Left ventricle myocardium inferior (tissue), 1 donor: ENCODE data around the gene PRKCD. TPM values are rescaled to one million over a fixed set of nuclear protein-coding genes. Genes with fewer than 3 reads are reported as not detected.

Source experiments
- DNase-seq: peaks from one replicate; pipeline ENCODE4 v3.0.0-alpha.2; 2020
- H3K27ac ChIP-seq: fragments of 200-600 bp; replicated peaks from 2 replicates; pipeline ENCODE4 v1.8.0; 2021
- H3K27me3 ChIP-seq: fragments of 200-600 bp; 2 replicates; pipeline ENCODE4 v1.8.0; 2021; ENCODE audit warnings: low read depth
- H3K36me3 ChIP-seq: fragments of 200-600 bp; 2 replicates; pipeline ENCODE4 v1.8.0; 2021
- H3K4me1 ChIP-seq: fragments of 200-600 bp; 2 replicates; pipeline ENCODE4 v1.8.0; 2021
- H3K4me3 ChIP-seq: fragments of 200-600 bp; 2 replicates; pipeline ENCODE4 v1.8.0; 2021; ENCODE audit warnings: mild to moderate bottlenecking, moderate library complexity
- H3K9me3 ChIP-seq: fragments of 200-600 bp; replicated peaks from 2 replicates; pipeline ENCODE4 v1.8.0; 2021
- intact Hi-C: fragments of 100-400 bp; cut with micrococcal nuclease; formaldehyde crosslinking; loops from one replicate; pipeline ENCODE4 v1.11.0; 2022
- total RNA-seq: library from RNA; stranded (reverse); fragmentation: NEBNext Ultra II Directional; extraction: Animal tissue kit (Norgen Biotek cat#: 25700); gene quantifications from one replicate; pipeline ENCODE4 v1.2.1, GENCODE V29; 2021
- TF ChIP-seq, protein P1 (sequence below): fragments of 200-600 bp; IDR thresholded peaks from 2 replicates; pipeline ENCODE4 v1.8.0; 2021; ENCODE audit warnings: antibody characterized with exemption, mild to moderate bottlenecking, borderline replicate concordance
- donor health status: DM: no; HTN: yes; CAD: no; lungs with severe emphysema.

The PRKCD gene
- total RNA-seq, 1 donor from 2014 or later, result 13.6 TPM

- Histone ChIP-seq H3K4me3 (no peak overlapping the region), H3K4me1 (no peaks in the 10 kb centered on the region), H3K27me3 (no peaks in the 10 kb centered on the region), H3K27ac (no peak overlapping the region), H3K36me3 (peaks cover 67% of the 10 kb centered on the region), H3K9me3 (no peaks in the 10 kb centered on the region)
- intact Hi-C loops, result no loop called here
- no peak for DNase-seq
- TF ChIP-seq, protein P1, sequence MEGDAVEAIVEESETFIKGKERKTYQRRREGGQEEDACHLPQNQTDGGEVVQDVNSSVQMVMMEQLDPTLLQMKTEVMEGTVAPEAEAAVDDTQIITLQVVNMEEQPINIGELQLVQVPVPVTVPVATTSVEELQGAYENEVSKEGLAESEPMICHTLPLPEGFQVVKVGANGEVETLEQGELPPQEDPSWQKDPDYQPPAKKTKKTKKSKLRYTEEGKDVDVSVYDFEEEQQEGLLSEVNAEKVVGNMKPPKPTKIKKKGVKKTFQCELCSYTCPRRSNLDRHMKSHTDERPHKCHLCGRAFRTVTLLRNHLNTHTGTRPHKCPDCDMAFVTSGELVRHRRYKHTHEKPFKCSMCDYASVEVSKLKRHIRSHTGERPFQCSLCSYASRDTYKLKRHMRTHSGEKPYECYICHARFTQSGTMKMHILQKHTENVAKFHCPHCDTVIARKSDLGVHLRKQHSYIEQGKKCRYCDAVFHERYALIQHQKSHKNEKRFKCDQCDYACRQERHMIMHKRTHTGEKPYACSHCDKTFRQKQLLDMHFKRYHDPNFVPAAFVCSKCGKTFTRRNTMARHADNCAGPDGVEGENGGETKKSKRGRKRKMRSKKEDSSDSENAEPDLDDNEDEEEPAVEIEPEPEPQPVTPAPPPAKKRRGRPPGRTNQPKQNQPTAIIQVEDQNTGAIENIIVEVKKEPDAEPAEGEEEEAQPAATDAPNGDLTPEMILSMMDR, result no peak
Measured at GRCh38 chr3:53224536-53224935, 63.5 kb downstream of the PRKCD start.

DNA sequence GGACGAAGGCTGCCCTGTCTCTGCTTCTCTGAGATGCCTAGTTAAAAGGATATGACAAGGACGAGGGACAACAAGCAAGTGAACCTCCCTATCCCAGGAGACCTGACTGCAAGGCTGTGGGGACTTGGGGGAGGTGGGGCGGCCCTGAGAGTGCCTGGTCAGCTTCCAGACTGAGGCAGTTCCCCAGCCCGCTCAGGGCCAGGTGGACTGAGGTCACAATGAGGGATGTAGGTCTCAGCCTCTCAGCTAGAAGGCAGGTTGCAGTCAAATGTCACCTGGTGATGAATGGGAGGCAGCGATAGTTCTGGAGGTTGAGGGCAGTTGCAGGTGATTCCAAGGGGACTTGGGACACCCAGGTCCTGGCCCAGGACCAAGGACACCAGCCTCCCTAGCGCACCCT is 64.2 kb downstream of the PRKCD start:
- Histone ChIP-seq H3K36me3 (peaks cover 73% of the 10 kb centered on the region), H3K27me3 (no peaks in the 10 kb centered on the region), H3K4me3 (no peak overlapping the region), H3K4me1 (no peaks in the 10 kb centered on the region), H3K9me3 (no peaks in the 10 kb centered on the region), H3K27ac (no peak overlapping the region)
- no peak for DNase-seq
- intact Hi-C loops, result no loop called here
- TF ChIP-seq, protein P1, result no peak

- Histone ChIP-seq H3K9me3 (no peaks in the 10 kb centered on the region), H3K27me3 (no peaks in the 10 kb centered on the region), H3K27ac (no peak overlapping the region), H3K36me3 (peaks cover 78% of the 10 kb centered on the region), H3K4me1 (no peaks in the 10 kb centered on the region), H3K4me3 (no peak overlapping the region)
- TF ChIP-seq, protein P1, result no peak
- intact Hi-C loops, result no loop called here
- no peak for DNase-seq
Measured at GRCh38 chr3:53225651-53226050, 64.6 kb downstream of the PRKCD start.

GRCh38 chr3:53226142-53226840 is 65.3 kb downstream of the PRKCD start:
- peaks cover 84% of the 10 kb centered on the region for H3K36me3 ChIP-seq
- H3K27ac ChIP-seq, result no peak overlapping the region
- no peaks in the 10 kb centered on the region for H3K27me3 ChIP-seq
- H3K4me1 ChIP-seq, result no peaks in the 10 kb centered on the region
- intact Hi-C loops, result no loop called here
- no peaks in the 10 kb centered on the region for H3K9me3 ChIP-seq
- DNase-seq, result no peak
- H3K4me3 ChIP-seq, result no peak overlapping the region
- TF ChIP-seq, protein P1, result no peak

- DNase-seq, result no peak
- Histone ChIP-seq H3K4me3 (no peak overlapping the region), H3K9me3 (no peaks in the 10 kb centered on the region), H3K36me3 (peaks cover 90% of the 10 kb centered on the region), H3K27me3 (no peaks in the 10 kb centered on the region), H3K4me1 (no peaks in the 10 kb centered on the region), H3K27ac (no peak overlapping the region)
- intact Hi-C loops, result no loop called here
- TF ChIP-seq, protein P1, result no peak
Measured at GRCh38 chr3:53226841-53227407, 65.9 kb downstream of the PRKCD start.
